OCI-LY1 (cell line): ENCODE results near the gene DOCK3.

Experiments
- EZH2 ChIP-seq: fragments of 200-600 bp; sonication (generic), shearing (Covaris generic); IDR thresholded peaks from 2 replicates; pipeline ENCODE4 v1.8.0; 2017; ENCODE audit warnings: borderline replicate concordance, mixed run types, mild to moderate bottlenecking, antibody characterized with exemption, low read length, moderate library complexity, mixed read lengths
- TF ChIP-seq, protein P1 (sequence below): fragments of 200-600 bp; sonication (generic), shearing (Covaris generic); IDR thresholded peaks from 2 replicates; pipeline ENCODE4 v1.5.1; 2017; ENCODE audit warnings: mild to moderate bottlenecking, antibody characterized with exemption, low read length, moderate library complexity, mixed read lengths

GRCh38 chr3:51396401-51396800 is 721.7 kb downstream of the DOCK3 start:
- TF ChIP-seq, protein P1, sequence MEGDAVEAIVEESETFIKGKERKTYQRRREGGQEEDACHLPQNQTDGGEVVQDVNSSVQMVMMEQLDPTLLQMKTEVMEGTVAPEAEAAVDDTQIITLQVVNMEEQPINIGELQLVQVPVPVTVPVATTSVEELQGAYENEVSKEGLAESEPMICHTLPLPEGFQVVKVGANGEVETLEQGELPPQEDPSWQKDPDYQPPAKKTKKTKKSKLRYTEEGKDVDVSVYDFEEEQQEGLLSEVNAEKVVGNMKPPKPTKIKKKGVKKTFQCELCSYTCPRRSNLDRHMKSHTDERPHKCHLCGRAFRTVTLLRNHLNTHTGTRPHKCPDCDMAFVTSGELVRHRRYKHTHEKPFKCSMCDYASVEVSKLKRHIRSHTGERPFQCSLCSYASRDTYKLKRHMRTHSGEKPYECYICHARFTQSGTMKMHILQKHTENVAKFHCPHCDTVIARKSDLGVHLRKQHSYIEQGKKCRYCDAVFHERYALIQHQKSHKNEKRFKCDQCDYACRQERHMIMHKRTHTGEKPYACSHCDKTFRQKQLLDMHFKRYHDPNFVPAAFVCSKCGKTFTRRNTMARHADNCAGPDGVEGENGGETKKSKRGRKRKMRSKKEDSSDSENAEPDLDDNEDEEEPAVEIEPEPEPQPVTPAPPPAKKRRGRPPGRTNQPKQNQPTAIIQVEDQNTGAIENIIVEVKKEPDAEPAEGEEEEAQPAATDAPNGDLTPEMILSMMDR: no peak
- no peak for TF ChIP-seq EZH2
